HG03095 (cell line): ENCODE results near the gene PTPRG.

ENCODE experiments used
- ATAC-seq: cut with Tn5 transposase; IDR thresholded peaks from one replicate; pipeline ENCODE4 v1.9.1; 2021; ENCODE audit warnings: moderate library complexity; ENCODE audit not compliant: unreplicated experiment

The PTPRG gene

DNA sequence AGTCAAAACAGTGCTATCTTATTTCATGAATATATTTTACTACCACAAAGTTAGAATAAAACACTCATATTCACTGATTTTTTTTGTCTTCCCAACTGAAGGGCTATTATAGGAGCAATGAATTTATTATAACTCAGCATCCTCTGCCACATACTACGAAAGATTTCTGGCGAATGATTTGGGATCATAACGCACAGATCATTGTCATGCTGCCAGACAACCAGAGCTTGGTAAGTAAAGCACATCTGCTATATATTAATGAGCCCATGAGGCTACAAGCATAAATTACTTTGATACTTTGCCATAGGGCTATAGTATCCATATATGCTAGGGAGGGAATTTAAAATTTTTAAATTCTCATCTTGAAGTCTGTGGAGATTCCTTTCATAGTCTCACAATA lies 716.1 kb downstream of the PTPRG start:
- no peak for ATAC-seq

DNA sequence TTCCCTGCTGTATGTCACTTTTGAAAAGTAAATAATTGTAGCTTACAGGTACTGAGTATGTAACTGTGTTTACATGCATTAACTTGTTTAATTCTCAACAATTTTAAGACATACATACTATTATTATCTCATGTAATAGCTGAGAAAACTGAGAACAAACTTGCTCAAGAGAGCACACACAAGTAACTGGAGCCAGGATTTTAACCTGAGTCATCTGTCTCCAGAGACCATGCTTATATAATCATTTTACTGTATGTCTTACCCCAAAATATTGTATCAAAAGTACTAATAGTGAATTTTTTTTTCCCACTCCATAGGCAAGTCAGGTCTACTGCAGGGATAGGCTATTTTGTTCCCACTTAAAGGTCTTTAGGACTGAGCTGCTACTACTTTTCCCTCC lies 716.6 kb downstream of the PTPRG start:
- no peak for ATAC-seq

DNA sequence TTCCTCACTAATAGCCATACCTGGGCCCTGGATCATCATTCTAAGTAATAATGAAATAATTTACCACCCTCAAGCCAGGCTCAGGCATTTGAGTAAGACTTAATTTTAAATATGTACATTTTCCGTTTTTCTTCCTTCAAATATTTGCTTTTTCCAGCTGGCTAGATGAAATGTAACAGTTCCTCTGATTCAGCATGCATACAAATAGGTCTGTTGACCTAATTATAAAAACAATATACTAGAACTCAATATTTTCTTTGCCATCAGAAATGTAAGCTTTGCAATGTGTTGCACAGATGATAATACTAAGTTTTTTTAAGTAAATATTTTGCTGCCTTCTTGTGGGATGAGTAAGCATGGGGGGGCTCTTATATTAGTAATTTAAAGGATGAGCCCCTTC lies 720.4 kb downstream of the PTPRG start:
- ATAC-seq, result no peak

DNA sequence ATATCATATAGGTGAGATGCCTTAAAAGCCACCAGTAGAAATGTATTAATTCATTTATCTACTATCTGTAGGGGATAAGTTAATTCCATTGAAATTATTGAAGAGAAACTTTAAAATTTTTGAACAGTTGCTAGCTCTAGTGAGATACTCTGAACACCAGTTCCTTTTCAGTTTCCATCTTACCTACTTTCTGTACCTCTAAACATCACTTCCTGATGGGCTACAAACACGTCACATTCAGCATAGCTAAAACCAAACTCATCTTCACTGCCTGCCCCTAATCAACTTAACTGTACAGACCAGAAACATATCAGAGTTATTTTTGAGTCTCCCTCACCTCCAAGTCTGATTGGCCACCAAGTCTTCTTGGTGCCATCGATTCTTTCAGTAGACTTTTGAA lies 723.1 kb downstream of the PTPRG start:
- ATAC-seq, result no peak

DNA sequence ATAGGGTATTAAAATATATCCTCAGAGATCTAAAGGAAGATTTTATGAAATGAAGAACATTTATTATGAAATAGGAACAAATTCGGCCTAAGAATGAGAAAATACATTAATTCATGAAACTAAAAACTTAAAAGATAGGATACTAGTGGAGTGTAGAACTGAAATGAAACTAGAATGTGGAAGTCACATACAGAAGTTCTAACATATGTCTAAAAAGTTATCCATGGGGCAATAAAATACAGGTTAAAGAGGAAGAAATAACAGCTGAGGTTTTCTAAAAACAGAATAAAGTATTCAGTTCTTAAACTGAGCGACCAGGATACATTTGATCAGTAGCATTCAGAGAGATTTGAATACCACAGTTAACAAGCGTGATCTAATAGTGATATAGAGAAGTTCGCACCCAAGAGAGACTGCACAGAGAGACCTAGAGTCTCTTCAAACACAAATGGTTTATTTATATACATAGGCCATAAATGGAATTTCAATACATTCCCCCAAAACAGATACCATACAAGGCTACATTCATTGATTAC lies 726.1 kb downstream of the PTPRG start:
- ATAC-seq, result no peak

DNA sequence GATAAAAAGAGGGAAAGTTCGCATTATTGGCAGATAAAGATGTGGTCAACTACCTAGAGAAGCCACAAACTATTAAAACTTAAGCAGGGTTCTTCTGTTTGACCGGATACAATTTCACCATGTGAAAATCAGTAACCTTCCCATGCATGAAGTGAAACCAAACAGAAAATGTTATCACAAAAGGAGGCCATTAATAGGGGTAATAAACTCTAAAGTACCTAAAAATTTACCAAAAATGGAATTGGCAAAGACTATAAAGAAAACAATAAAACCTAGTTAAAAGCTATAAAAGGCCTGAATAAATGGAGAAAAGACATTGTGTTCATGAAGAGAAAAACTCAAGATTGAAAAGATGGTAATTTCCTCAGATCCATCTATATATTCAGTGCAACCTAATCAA lies 728.6 kb downstream of the PTPRG start:
- no peak for ATAC-seq

DNA sequence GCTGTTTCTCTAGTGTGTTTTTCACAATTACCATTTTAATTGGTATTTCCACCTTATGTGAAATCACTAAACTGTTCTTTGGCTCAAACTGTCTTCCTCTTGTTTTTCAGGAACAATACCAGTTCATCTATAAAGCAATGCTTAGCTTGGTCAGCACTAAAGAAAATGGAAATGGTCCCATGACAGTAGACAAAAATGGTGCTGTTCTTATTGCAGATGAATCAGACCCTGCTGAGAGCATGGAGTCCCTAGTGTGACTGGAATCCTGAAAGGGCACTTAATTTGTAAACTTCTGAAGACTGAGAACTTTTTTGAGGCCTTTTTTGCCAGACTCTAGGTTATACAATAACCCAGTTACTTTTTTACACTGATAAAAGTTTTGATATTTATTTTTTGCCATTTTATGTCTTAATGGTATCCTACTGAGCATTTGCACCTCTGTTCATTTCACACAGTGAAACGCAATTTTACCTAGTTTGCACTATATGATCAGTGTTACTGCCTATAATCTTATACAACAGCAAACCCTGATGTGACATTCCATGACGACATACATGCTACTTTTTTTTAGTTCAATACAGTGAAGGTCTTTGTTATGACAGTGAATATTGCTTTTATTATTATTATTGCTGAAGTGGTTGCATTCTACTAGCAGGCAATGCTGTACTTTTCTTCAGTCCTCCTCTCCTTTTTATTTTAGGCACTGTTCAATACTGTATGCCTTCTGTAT lies 731.8 kb downstream of the PTPRG start:
- no peak for ATAC-seq

DNA sequence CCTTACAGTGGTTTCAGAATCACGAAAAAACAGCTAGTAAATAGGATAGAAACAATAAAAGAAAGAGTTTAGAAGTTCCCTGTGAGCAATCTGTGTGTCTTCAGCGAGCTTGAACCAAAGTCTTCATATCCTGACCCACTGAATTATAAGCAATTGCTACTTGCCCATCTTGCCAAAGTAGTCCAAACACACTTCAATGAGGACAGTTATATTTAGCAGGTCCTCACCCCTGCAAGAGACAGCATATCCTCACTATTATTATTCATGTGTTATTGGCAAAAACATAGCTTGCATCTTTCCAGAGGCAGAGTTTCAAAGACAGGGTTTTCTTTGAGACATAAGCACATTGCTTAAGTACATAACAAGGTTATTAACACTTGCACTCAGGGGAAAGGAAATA lies 734.2 kb downstream of the PTPRG start:
- no peak for ATAC-seq

DNA sequence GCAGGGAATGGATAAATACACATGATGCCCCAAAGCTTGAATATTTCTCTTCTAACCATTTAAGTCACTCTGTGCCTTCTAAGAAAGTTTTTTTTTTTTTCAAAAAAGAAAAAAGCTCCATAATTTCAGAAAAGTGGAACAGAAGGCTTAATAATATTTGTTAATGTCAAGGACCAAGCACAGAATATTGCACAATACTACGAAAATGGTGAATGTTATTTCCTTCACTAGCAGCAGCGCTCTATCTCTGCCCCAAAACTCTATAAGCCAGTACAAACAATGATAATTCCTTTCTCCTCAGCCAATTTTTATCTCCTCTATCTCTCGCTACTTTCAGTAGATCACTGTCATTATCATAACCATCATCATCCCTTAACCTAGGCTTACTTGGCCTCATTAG lies 739.2 kb downstream of the PTPRG start:
- ATAC-seq, result no peak

DNA sequence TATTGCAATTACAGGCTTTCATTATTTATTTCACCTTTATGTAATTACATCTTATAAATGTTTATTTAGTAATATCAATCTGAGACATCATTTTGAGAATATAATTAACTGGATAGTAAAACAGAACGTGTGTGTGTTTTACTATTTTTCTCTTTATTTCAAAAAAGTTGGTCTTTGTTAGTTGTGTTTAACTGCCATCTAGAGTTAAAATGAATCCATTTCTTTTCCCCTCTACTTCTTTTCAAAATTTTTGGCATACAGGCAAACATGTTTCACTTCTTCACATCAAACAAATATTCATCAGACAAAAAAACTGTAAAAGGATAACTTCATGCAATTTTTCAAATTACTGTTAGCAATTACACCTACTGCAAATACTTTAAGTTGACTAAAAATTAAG lies 750.8 kb downstream of the PTPRG start:
- no peak for ATAC-seq

DNA sequence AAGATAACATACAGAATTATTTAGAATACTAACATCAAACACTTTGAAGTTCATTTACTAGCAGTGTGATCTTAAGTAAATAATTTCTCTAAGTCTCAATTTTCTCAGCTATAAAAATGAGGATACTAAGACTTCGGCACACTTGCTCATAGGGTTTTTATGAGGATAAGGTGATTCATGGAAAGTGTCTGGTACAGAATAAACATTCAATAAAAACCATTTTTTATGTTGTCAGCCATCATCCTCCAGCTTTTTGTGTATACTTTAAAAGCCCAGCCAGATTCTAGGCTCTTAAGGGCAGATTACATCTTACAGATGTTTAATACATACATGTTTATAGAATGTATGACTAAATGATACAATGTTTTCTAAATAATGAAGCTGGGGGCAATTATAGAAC lies 755.2 kb downstream of the PTPRG start:
- no peak for ATAC-seq

DNA sequence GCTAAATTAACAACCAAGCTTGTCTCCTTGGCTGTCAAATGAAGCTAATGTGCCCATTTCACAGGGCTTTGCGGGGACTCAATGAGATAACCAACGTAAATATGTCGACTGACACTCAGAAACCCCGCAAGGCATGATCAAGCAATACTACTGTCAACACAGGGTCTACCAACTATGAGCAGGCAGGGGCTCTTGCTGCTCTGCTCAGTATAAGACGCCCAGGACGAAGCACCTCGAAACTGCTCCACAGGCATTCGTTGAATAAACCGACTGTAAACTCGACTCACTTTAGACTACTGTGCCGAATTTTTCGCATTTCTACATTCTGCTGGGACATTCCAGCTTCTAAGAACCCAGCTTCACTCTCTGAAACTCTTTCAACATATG lies 757.0 kb downstream of the PTPRG start:
- ATAC-seq, result no peak

DNA sequence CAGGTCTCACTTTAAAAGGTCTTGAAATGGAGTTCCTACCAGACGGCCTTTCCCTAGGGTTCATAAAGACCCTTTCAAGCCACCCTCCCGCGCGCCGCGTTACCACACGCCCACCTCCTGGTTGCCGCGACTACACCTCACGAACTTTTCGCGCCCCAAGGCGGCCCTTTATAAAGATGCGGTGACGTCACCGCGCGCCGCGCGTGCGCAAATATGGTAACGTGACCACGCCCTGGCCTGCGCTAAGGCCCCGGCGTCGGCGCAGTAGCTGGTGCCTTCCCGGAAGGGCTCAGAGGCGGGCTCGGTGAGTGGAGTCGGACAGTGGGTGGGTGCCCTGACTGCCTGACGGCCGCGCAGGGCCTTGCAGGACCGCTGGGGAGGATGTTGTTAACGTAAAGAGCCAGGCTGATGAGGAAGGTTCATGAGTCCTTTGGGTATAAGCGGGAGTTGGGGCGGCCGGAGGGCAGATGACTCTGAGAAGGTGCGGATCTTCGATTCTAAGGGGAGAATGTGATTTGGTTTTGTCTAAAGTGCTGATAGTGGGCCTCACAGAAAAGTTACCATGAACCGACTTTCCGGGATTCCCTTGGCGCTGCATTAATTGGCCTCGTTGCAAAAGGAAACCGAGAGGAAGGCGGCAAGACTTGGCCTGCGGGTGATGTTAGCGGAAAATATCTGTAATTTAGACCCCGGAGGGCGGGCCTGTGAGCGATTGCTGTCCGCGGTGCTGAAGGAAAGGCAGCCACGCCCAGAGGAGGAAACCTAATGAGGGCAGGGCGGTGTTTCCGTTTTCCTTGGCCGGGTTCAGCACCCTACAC lies 757.6 kb downstream of the PTPRG start:
- ATAC-seq, result peak; percentile 93

DNA sequence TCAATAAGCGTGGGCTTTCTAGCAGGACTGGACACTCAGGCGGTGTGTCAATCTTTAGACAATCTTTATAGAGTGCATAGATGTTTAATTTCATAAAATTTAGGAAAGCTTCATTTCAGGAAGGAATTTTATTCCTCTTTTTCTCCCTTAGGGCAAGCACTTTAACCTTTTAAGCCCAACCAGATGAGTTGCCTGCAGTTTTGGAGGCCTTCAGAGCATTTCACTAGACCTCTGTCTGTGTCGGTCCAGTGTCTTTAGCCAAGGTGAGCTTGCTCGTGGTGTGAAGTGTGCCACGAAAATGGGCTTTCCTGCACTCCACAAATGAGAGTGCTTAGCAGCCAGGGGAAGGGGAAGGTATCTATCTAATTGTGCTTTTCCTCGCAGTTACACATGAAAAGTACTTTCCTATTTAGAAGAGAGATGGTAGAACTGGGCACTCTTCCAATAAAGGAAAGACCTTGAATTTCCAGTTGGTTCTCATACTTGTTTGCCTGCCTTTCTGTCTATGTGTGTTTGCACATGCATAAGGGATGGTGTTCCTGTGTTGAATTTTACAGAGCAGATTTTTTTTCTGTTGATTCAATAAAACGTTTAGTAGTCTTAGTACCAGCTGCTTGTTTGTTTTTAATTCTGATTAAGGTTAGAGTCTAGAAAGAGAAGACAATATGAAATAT lies 758.3 kb downstream of the PTPRG start:
- no peak for ATAC-seq

DNA sequence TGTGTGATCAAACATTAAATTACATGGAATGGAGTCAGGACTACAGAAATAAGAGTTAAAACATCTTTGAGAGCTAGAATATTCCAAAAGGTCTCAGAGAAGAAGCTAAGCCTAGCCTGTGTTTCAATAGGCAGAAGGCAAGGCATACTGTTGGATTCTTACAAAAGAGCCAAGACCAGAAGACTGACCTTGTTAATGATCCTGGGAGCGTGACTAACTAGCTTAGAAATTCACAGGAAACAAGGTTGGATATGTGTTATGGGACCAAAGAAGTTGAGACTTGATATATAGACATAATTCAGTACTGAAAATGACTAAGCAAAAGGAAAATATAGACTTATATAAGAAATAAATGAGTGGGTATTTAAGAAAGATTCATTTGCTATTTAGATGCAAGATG lies 761.9 kb downstream of the PTPRG start:
- ATAC-seq, result no peak

DNA sequence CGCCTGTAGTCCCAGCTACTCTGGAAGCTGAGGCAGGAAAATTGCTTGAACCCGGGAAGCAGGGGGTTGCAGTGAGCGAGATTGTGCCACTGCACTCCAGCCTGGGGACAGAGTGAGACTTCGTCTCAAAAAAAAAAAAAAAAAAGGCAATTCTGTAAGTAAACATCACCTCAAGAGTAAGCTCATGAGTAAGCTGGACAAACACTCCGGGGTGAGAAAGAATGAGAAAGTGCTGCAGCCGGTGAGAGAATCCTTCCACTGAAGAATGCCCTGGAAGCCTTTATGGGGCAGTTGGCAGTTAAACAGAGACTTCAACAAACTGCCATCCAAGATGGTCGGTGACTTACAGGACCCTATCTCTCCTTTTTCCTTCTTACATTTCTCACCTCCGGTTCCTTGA lies 764.5 kb downstream of the PTPRG start:
- no peak for ATAC-seq

DNA sequence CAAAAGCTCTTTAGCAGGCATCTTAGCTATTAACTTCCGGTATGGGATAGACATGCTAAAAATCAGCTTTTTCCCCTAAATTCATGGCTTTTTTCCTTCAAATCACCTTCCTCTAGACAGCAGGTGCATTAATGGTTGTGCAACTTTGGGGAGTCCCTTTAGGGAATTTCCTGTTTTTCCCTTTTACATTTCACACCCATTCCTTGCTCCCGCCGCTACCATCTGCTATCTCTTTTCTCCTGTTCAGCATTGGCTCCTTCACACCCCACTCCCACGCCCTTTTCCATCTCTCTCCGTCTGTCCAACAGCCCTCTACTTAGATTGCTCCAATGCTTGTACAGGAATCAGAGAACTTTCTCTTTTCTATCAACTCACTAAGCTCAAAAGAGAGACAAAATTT lies 768.6 kb downstream of the PTPRG start:
- no peak for ATAC-seq

DNA sequence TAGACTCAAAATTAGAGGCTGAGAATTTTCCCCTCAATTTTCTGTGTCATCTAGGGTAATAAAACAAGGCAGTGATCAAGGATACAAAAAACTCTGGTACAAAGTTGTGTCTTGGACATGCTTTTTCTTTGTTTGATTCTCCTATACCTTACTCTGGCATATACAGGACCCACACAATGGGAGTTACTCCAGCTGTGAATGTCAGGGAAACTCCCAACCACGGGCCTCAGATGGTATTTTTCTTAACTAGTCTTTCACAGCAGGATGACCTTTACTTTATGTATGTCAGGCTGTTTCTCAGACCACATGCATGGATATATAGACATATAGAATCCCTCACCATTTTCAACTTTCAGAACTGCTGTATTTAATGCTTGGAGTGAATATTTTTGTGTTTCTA lies 770.6 kb downstream of the PTPRG start:
- ATAC-seq, result no peak

DNA sequence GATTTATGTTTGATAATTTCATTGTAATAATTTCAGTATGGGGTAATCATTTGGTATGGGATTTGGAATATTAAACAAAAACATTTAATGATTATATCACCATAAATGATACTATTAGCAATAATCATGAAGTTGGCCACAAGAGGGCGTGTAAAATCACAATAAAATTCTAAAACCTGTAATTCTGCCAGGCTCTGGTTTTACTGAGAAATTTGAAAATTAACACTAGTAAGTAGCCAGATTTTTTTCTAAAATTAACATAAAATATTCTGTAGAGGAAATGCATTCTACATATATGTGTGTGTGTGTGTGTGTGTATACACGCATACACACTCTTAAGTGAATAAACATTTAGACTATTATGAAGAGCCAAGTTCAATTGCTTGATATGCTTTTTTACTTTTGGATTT lies 771.5 kb downstream of the PTPRG start:
- ATAC-seq, result no peak

DNA sequence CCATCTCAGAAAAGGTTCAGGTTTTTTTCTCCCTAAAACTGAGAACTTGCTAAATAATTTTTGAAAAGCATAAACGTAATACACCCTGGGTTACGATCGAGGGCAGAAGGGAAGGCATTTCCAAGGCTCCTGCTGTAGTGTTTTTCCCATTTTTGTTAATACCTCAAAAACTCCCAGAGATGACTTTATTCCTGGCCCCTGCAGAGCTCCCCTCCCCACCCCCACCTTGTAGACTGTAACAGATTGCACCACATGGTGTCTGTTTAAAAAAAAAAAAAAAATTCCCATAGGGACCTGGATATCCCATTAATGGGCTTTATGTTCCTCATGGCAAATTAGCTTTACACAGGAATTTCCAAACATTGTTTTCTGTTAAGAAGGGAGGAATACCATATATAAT lies 773.8 kb downstream of the PTPRG start:
- no peak for ATAC-seq

DNA sequence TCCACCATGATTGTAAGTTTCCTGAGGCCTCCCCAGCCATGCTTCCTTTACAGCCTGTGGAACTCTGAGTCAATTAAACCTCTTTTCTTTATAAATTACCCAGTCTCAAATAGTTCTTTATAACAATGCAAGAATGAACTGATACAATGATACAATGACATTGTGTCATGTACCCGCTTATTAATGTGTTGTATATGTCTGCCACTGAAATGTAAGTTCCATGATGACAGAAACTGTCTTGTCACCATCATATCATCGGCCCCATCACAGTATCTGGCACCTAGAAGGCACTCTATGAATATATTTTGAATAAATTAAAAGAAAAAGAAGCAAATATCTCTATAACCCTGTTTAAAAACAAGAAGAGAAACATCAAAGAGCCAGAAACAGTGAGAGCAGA lies 782.4 kb downstream of the PTPRG start:
- no peak for ATAC-seq
